ENCODE measurements around the gene VPS13D.
"Not testable (repeated sequence)": the region's sequence is repeated elsewhere in the genome, so short reads cannot be mapped to it uniquely, and the experiment has no call there.

VPS13D gene

DNA sequence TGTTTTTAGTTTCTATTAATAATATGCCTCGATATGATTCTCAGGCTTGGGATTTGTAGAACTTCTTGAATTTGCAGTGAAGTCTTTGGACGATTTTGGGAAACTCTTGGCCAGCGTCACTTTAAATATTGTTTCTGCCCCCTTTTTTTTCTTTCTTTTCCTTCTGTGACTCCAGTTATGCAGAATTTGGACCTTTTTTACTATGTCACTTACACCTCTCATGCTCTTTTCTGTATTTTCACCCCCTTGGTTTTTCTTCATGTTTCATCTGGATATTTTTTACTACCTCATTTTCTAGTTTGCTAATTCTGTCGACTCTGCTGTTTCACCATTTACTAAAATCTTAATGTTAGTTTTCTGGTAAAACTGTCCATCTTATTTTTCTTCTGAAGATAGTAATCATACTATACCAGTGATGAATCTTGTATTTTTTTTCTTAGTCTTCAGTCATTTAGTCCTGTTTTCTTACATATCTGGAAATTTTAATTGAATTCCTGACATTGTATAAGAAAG, 214.6 kb downstream of the VPS13D start:
- no peak overlapping the region for H3K4me3 ChIP-seq (ENCODE audit: low read depth, low read length)

DNA sequence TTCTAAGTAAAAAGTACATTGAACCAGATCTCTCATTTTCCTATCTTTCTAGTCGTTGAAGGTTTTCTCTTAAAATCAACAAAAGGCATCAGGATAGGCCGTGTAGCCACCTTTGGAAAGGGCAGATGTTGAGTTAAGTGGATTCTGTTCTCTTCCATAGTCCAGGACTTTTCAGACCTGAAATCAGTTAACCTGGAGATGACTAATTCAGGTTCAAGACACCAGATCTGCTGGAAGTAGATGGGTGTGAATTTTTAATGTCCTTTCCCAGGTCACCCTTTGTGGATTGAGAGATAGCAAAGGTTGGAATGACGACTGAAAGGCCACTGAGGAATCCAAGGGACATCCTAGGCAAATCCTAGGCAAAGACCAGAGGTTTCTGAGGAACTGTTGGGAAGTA, 215.4 kb downstream of the VPS13D start:
- H3K4me3 ChIP-seq (ENCODE audit: low read depth, low read length) = no peak overlapping the region

DNA sequence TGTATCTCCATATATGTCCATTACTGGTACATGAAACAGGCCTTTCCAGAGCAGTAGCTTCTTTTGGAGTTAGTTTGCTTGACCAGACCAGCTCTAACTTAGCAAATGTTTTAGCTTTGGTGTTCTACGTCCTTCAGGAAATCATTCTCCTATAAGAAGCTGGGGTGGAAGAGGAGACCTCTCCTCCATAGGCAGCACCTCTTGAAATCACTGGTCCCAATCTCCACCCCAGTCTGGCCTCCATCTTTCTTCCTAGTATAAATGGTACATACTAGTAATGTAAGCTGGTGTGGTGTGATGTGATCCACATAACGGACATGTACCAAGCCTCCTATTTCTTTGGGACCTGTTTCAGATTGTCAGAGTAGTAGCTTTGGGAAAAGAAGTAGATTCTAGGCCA, 216.8 kb downstream of the VPS13D start:
- no peak overlapping the region for H3K4me3 ChIP-seq (ENCODE audit: low read depth, low read length)

DNA sequence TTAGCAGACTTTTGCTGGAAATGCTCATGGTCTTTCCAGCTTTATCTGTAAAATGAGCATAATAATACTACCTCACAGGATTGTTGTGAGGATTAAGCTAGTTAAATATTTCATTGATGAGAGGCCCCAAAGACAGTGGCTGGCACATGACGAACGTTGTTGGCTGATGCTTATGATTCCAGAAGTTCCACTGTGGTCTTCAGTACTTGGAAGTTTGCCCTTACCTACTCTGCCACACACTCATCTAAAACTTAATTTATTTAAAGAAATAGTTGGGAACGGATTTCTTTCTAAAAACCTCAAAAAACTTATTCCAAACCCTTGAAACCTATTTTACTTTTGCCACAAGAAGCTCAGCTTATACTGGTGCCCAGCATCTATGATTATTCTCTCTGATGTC, 217.5 kb downstream of the VPS13D start:
- H3K4me3 ChIP-seq (ENCODE audit: low read depth, low read length) = no peak overlapping the region

DNA sequence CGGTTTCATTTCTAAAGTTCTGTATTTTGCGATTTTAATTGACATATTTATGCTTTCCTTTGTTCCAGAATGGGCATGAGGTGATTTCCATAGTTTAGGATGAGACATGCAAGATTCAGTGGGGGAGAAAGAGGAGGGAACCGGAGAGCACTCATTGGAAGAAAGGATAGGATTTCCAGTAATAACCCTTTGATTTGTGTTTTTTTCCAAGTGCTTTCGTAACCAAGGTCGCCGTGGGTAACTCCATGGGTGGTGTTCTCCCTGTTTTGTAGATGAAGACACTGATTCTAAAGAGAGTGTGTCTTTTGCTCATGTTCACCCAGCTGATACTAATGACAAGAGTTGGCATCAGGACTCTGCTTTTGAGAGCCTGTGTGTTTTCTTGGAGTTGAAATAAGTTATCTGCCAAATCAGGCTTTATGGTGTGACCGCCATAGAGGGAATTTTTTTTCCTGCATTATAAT, 218.1 kb downstream of the VPS13D start:
- no peak overlapping the region for H3K4me3 ChIP-seq (ENCODE audit: low read depth, low read length)

DNA sequence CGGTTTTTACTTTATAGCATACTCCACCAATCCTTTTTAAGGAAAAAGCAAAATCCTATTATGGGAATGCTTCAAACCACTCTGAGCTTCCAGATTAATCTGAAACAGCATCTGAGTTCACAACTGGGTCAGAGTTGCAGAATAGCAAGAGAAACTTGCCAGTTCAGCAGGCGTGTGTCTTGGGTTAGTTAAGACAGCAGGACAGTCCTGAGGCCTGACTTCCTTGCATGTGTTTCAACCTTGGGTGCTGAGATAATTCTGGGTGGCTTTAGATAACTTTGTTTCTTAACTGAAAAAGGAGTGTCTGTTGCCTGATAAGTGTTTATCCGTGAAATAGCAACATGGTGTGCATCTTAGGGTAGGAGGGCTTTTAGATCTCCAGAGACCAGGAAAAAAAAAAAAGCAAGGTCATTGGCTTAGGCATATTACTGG, 218.9 kb downstream of the VPS13D start:
- no peak overlapping the region for H3K4me3 ChIP-seq (ENCODE audit: low read depth, low read length)

DNA sequence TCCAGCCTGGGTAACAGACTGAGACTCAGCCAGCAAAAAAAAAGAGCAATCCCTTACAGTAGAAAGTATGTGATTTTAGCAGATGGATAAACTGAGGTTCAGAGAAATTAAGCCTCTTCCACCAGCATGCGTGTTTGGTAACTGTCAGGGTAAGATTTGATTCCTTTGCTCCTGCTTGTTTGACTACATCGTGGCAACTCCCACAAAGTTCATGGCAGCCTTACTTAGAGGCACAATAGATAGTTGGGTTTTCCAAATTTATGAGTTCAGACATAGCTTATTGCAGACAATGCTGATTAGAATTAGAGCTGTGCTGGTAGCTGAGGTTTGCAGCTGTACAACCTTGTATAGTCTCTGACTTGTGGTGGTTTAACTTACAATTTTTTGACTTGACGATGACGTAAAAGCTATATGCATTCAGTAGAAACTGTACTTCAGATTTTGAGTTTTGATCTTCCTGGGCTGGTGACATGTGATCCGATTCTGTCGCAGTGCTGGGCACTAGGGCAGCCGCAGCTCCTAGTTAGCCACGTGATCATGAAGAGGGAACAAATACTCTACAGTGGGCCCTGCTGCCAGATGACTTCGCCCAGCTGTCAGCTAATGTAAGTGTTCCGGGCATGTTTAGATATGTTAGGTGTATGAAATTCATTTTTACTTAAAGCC, 220.4 kb downstream of the VPS13D start:
- H3K4me3 ChIP-seq (ENCODE audit: low read depth, low read length) = no peak overlapping the region

DNA sequence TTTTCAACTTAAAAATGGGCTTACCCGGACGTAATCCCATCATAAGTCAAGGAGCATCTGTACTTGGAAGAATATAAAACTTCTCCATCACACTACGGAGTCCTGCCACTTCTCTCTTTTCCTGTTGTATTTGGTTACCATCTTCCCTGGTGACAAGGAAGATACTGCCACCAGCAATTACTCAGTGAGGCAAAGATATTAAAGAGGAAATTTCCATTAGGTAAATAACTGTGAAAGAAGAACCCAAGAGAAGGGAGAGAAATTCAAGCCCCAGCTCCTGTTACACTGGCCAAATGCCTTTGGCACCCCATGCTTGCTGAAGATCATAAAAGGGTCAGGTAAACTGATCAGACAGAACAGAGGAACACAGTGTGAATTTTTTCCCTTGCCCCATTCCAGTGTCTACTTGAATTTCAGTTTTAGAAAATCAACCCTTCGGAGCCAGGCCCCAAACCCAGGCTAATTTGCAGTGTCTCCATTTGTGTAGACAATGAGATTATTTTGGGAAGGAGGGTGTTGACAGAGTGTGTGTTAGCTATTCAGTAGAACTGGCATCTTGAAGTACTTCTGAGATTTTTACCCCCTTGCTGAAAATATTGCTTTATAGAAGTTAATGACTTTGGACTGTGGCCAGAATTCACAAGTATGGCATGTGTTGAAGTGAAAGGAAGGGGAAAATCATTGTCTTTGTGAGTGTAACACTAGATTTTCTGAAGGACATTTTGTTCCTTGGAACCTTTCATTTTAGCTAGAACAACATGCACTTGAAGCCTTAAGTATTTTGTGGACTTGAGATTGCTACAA, 221.1 kb downstream of the VPS13D start:
- no peak overlapping the region for H3K4me3 ChIP-seq (ENCODE audit: low read depth, low read length)

DNA sequence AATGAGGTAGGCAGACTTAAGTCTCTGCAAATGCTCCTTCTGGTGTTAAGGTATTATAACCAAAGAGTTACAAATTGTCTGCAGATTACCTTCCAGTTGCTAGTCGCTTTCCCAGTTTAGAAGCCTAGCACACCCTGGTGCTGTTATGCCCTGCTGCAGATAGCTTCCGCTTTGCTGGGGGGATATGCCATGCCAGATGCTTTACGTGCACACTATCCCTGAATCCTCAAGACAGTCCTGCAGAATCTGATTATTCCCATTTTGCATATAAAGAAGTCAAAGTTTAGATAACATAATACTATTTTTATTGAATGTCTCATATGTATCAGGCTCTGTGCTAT, 221.7 kb downstream of the VPS13D start:
- no peak overlapping the region for H3K4me3 ChIP-seq (ENCODE audit: low read depth, low read length)

DNA sequence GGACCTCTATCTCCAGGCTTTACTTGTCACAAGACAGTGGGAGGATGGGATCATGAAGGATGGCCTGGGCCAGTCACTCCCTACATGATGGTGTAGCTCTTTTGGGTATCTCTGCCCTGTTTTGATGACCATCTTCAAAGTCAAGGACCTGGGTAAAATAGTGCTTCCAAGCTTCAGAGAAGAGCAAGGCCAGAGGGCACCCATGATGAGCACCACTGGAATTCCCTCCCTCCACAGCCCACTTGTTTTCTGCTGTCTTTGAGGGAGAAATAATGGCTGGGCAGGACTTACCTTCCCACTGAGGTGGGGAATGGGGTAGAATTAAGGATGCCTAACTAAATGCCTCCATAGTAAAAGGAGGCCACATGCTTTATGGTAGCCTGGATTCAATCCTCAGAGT, 222.4 kb downstream of the VPS13D start:
- no peak overlapping the region for H3K4me3 ChIP-seq (ENCODE audit: low read depth, low read length)

DNA sequence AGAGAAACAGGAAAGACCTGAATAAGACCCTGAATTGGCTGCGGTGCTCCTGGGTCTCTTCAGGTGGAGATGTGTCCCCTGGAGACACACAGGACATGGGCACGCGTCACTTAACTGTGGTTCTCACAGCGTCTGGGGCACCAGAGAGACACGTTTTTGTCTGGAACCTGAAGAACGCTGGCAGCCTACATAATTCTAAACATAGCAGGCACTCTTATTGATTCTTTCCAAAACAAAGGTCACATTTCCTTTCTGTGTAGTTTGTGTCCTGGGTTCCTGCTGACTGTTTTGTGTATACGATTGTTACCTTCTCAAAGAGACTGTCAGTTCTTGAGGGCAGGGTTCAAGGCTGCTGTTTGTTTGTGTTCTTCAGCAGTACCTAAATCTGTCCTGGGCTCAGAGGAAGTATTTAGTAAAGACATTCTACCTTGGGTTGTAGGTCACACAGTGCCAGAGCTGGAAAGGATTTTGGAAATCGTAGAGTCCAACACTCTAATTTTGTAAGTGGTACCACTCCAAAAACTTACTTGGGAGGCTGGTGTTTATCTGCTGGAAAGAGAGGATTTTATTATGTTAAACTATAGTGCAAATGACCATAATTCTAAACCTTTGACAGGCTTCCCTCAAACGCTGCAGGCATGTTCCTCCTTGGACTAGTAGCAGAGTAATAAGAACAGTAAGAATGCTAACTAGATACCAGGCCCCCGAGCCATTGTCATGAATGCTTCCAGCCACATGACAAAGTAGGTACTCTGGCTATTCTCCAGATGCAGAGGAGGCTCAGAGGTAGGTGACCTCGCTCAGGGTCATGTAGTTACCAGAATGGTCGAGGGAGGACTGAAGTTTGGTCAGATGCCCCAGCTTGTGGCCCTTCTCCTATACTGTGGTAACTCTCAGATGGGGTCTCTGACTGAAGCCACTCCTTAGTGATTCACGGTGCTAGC, 223.8 kb downstream of the VPS13D start:
- H3K4me3 ChIP-seq (ENCODE audit: low read depth, low read length) = no peak overlapping the region

DNA sequence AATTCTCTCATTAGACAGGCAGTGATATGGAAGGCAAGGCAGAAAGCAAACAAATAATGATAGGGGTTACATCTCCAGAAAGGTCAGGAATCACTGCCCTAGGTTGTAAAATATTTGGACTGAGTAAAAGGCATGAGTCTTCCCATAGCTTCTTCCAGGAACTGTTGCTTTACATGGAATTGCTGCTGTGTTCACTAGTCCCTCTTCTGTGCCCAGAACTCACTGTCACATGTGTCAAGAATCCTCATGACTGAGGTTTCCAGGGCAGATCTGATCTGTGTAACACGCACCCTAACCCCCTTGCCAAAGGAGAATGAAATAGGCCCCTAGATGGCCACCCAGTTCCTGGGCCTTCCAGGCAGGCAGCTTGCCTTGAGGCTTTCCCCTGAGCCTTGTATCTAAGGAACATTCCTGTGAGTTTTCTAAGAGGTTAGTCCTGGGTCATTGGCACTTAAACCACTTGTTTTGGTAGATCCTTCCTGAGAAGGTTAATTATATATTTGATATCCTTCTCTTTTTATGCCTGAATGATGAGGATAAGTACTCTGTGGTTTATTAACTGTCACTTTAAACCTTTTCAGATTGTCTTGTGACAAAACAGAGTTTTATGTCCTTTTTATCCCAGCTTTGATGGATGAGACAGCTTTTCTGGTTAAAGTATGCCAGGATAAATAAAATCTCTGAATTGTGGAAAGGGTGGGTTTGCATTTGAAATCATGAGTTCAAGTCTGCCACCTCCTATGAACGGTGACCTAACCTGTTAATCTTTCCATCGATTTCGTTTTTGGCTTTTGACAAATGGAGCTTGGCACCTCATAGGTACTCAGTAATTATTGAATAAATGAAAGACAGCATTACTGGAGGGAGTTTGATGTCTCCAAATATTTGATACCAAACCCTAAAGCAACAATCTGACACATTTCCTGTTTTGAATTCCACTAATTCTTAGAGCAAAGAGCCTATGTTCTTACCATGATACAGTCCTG, 224.9 kb downstream of the VPS13D start:
- H3K4me3 ChIP-seq (ENCODE audit: low read depth, low read length) = no peak overlapping the region

DNA sequence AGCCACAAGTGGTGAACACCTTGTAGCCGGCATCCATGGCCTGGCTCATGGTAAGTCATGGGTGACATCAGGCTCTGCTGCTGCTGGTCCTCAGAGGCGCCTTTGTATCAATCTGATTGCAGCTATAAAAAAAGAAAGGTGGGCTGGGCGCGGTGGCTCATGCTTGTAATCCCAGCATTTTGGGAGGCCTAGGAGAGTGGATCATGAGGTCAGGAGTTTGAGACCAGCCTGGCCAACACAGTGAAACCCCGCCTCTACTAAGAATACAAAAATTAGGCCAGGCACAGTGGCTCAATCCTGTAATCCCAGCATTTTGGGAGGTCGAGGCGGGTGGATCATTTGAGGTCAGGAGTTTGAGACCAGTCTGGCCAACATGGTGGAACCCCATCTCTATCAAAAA, 226.3 kb downstream of the VPS13D start:
- not testable (repeated sequence) for H3K4me3 ChIP-seq (ENCODE audit: low read depth, low read length)

DNA sequence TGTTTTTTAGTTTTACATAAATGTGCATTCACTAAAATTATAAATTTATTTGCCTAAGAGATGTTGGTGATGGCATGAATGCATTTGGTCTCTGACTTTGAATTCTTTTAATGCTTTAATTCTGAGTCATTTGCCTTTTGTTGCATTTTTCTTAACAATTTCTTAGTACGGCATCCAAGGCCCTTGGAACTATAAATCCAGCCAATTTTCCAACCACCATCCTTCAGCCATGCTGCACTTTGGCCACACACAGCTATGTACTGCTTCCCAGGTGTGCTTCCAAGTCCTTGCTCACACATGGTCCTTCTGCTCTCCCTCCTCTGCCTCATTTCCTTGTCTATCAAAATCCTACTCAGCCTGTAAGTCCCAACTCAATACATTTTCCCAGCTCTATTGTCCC, 227.1 kb downstream of the VPS13D start:
- no peak overlapping the region for H3K4me3 ChIP-seq (ENCODE audit: low read depth, low read length)

DNA sequence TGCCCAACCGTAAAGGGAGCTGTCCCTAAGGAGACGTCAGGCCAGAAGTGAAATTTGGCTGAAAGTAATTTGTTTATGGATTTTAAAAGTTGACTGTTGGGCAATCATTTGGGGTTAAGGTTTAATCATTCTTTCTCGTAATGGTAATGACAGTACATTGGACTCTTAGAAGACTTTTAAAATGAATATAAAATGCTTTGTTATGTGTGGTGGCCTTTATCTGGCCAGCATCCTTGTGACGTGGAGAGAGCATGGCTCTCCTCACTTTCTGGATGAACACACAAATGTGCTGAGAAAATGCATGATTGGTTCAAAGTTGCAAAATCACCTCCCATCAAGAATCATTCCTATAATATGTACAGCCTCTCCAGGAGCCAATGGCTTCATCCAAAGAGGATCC, 227.9 kb downstream of the VPS13D start:
- no peak overlapping the region for H3K4me3 ChIP-seq (ENCODE audit: low read depth, low read length)

DNA sequence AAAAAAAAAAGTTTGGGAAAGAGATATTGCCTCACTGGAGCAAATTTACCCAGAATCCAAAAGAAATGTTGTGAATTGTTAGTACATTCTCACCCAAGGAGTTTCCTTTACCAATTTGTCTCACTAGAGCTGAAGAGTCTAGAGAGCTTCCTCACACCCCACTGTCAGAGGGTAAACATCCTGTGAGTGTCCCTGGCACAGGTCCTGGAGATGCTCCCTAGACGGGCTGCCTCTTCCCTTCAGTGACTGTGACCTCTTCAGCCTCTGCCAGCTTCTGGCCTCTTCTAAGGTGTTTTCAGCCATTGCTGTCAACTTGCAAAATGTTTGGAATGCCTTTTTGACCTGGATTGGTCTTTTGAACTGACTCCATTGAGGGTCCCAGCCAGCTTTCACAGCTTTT, 228.7 kb downstream of the VPS13D start:
- H3K4me3 ChIP-seq (ENCODE audit: low read depth, low read length) = no peak overlapping the region

DNA sequence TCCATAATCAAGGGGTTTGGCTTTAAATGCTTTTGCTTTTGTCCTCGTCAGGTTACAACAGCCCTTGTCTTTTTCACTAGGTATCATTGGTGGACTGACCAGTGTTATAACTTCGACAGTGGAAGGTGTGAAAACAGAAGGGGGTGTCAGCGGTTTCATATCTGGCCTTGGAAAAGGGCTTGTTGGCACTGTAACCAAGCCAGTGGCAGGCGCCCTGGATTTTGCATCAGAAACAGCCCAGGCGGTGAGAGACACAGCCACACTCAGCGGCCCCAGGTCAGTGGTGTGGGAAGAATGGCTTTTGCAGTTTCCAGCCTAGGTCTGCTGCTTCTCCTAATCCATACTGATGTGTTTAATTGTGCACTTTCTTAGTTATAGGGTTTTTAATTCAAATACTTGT, 230.3 kb downstream of the VPS13D start:
- no peak overlapping the region for H3K4me3 ChIP-seq (ENCODE audit: low read depth, low read length)

DNA sequence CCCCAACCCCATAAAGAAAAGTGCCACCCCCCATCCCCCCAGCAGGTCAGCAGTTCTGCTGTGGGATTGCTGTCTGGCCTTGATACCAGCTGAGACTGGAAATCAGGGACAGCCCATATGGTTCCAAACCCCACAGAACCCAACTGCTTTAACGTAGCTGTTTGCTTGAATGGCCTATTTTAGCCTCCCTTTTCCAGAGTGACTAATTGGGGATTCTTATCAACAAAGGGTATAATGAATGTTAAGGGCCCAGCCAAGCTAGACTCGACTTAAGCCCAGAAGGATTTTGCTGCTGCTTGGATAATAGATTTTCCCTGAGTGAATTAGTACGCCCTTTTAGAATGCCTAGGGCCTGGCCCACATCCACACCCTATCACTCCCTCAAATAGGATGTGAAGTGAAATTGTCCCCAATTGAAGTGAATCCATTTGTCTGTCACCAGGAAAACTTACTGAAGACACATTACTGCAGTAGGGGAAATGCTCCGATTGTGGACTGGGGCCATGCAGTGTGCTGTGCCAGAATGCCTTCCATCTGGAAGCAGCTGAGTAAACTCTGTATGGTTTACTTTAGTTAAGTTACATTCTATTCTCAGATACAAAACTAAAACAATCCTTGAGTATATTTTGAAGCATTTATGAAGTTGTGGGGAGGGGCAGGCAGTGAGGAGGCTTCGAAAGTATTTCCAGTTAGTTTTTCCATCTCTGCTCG, 231.2 kb downstream of the VPS13D start:
- no peak overlapping the region for H3K4me3 ChIP-seq (ENCODE audit: low read depth, low read length)

DNA sequence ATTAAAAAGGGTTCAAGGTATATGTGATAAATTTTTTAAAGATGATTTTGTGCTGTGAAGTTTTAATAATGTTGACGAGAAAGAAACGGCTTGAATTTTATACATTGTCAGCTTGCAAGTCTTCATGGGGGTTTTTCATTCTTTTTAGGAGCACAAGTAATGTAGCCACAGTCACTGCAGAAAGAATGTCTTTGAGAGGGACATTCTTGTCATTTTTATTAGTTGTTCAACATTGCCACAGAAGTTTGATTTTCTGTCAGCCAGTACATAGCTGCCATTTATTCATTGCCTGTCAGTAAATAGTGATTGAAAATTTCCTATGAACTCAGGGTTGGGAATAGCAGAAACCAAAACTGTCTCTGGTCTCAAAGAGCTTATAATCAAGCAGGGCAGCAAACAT, 231.9 kb downstream of the VPS13D start:
- no peak overlapping the region for H3K4me3 ChIP-seq (ENCODE audit: low read depth, low read length)
